Smooth muscle cell (in vitro differentiated cells): Measurements from ENCODE around the gene FBXL17. TPM values are rescaled to one million over a fixed set of nuclear protein-coding genes. Genes with fewer than 3 reads are reported as not detected.

Experiments used
- DNase-seq: peaks from one replicate; lab custom pipeline; 2025; ENCODE audit not compliant: unreplicated experiment; lab: John Stamatoyannopoulos, UW
- H2AFZ ChIP-seq: fragments of 200-600 bp; sonication (generic); 2 replicates; pipeline ENCODE4 v1.6.0; 2016; ENCODE audit warnings: antibody characterized with exemption, low read depth, mild to moderate bottlenecking
- H3F3A ChIP-seq: fragments of 200-600 bp; sonication (generic); 2 replicates; pipeline ENCODE4 v1.6.0; 2017; ENCODE audit warnings: antibody characterized with exemption, low read depth
- H3K27ac ChIP-seq: fragments of 200-600 bp; sonication (generic); 2 replicates; pipeline ENCODE4 v1.5.1; 2016; ENCODE audit warnings: low read depth, mild to moderate bottlenecking
- H3K27me3 ChIP-seq: fragments of 200-600 bp; sonication (generic); 2 replicates; pipeline ENCODE4 v1.6.1; 2016; ENCODE audit warnings: low read depth, mild to moderate bottlenecking
- H3K36me3 ChIP-seq: fragments of 200-600 bp; sonication (generic); 2 replicates; pipeline ENCODE4 v1.5.1; 2016; ENCODE audit warnings: low read depth
- H3K4me1 ChIP-seq: fragments of 200-600 bp; sonication (generic); 2 replicates; pipeline ENCODE4 v1.5.1; 2016; ENCODE audit warnings: low read depth
- H3K4me2 ChIP-seq: fragments of 200-600 bp; sonication (generic); 2 replicates; pipeline ENCODE4 v1.6.0; 2016; ENCODE audit warnings: mild to moderate bottlenecking
- H3K4me3 ChIP-seq: fragments of 200-600 bp; sonication (generic); 2 replicates; pipeline ENCODE4 v1.5.1; 2016; ENCODE audit warnings: mild to moderate bottlenecking
- H3K79me2 ChIP-seq: fragments of 200-600 bp; sonication (generic); 2 replicates; pipeline ENCODE4 v1.6.0; 2016; ENCODE audit warnings: low read depth, mild to moderate bottlenecking
- H3K9ac ChIP-seq: fragments of 200-600 bp; sonication (generic); 2 replicates; pipeline ENCODE4 v1.6.0; 2016; ENCODE audit warnings: low read depth
- H3K9me3 ChIP-seq: fragments of 200-600 bp; sonication (generic); replicated peaks from 2 replicates; pipeline ENCODE4 v1.5.1; 2016; ENCODE audit warnings: low read depth
- H4K20me1 ChIP-seq: fragments of 200-600 bp; sonication (generic); 2 replicates; pipeline ENCODE4 v1.6.0; 2016; ENCODE audit warnings: low read depth
- CTCF ChIP-seq: fragments of 200-600 bp; sonication (generic); IDR thresholded peaks from 2 replicates; pipeline ENCODE4 v1.5.1; 2017; ENCODE audit warnings: borderline replicate concordance, mild to moderate bottlenecking, antibody characterized with exemption; ENCODE audit not compliant: insufficient read depth, poor library complexity, severe bottlenecking
- WGBS: methylation state at CpG from one replicate; pipeline ENCODE4 v1.1.7; 2016; ENCODE audit warnings: low lambda C conversion rate; 5-methylcytosine and 5-hydroxymethylcytosine counted together
- polyA plus RNA-seq: library from polyadenylated mRNA; unstranded; fragments of >200 nt; fragmentation: Nextera tagmentation; extraction: Ambion mirVana; gene quantifications from 2 replicates; pipeline ENCODE4 v1.2.1, GENCODE V29; 2016
- total RNA-seq: library from RNA; depleted of rRNA; stranded (reverse); fragments of >200 nt; gene quantifications from 2 replicates; pipeline ENCODE4 v1.2.3, GENCODE V29; 2014

The FBXL17 gene
- total and polyA plus RNA-seq, 2 experiments from 2014 or later, result 5.4 to 16.0 TPM

- Histone ChIP-seq H3K9ac (no peak overlapping the region), H3K4me2 (no peak overlapping the region), H4K20me1 (no peaks in the 10 kb centered on the region), H3K9me3 (no peaks in the 10 kb centered on the region), H3K27me3 (no peaks in the 10 kb centered on the region), H3F3A (no peaks in the 10 kb centered on the region), H3K27ac (no peak overlapping the region), H2AFZ (no peak overlapping the region), H3K4me3 (no peak overlapping the region), H3K4me1 (no peaks in the 10 kb centered on the region), H3K36me3 (no peaks in the 10 kb centered on the region), H3K79me2 (no peaks in the 10 kb centered on the region)
- WGBS, result 91% methylated on average over 4 of the region's 4 CpGs
- no peak for TF ChIP-seq CTCF
- DNase-seq, result no peak
Measured at GRCh38 chr5:108122702-108123101, 259.2 kb downstream of the FBXL17 start.

GRCh38 chr5:108118813-108119514 lies 262.9 kb downstream of the FBXL17 start:
- Histone ChIP-seq H3K27ac (no peak overlapping the region), H4K20me1 (no peaks in the 10 kb centered on the region), H3K4me1 (no peaks in the 10 kb centered on the region), H3K9me3 (no peaks in the 10 kb centered on the region), H3K27me3 (no peaks in the 10 kb centered on the region), H3K79me2 (no peaks in the 10 kb centered on the region), H3K4me2 (no peak overlapping the region), H3K4me3 (no peak overlapping the region), H3K9ac (no peak overlapping the region), H2AFZ (no peak overlapping the region), H3K36me3 (no peaks in the 10 kb centered on the region), H3F3A (no peaks in the 10 kb centered on the region)
- DNase-seq, result no peak
- 97% methylated on average over 2 of the region's 2 CpGs for WGBS
- TF ChIP-seq CTCF, result no peak

GRCh38 chr5:108115673-108116072 lies 266.2 kb downstream of the FBXL17 start:
- Histone ChIP-seq H3K4me1 (no peaks in the 10 kb centered on the region), H4K20me1 (no peaks in the 10 kb centered on the region), H3K9me3 (no peaks in the 10 kb centered on the region), H2AFZ (no peak overlapping the region), H3K9ac (no peak overlapping the region), H3K27me3 (no peaks in the 10 kb centered on the region), H3F3A (no peaks in the 10 kb centered on the region), H3K79me2 (no peaks in the 10 kb centered on the region), H3K36me3 (no peaks in the 10 kb centered on the region), H3K27ac (no peak overlapping the region), H3K4me2 (no peak overlapping the region), H3K4me3 (no peak overlapping the region)
- TF ChIP-seq CTCF, result no peak
- no peak for DNase-seq

- Histone ChIP-seq H4K20me1 (no peaks in the 10 kb centered on the region), H3K36me3 (no peaks in the 10 kb centered on the region), H3K4me1 (no peaks in the 10 kb centered on the region), H3K9me3 (no peaks in the 10 kb centered on the region), H3K4me3 (no peak overlapping the region), H3K27me3 (no peaks in the 10 kb centered on the region), H3K9ac (no peak overlapping the region), H3K27ac (no peak overlapping the region), H3K4me2 (no peak overlapping the region), H3K79me2 (no peaks in the 10 kb centered on the region), H2AFZ (no peak overlapping the region), H3F3A (no peaks in the 10 kb centered on the region)
- DNase-seq, result no peak
- 86% methylated on average over 2 of the region's 2 CpGs for WGBS
- no peak for TF ChIP-seq CTCF
Measured at GRCh38 chr5:108113950-108114349, 267.9 kb downstream of the FBXL17 start.
